Stomach (tissue), 9 donors: ENCODE results near the gene PHF11. TPM values are rescaled to one million over a fixed set of nuclear protein-coding genes. Genes with fewer than 3 reads are reported as not detected.

Experiments
- DNase-seq, 2 donors: peaks; one replicate each; pipeline versions ENCODE4 v3.0.0 to v3.0.0-alpha.2; 2013 to 2019
- H3K27ac ChIP-seq, 5 donors: fragments of 200-600 bp in 4 of 5; sonication (generic) in 4 of 5; one replicate each; pipeline ENCODE4 v1.5.1; 2013 to 2019; ENCODE audit warnings: mild to moderate bottlenecking in 1 of 5, moderate library complexity in 1 of 5
- H3K27me3 ChIP-seq, 3 donors: fragments of 200-600 bp; sonication (generic); one replicate each; pipeline ENCODE4 v1.5.1; 2017 to 2019; ENCODE audit warnings: mixed run types in 1 of 3
- H3K36me3 ChIP-seq, 4 donors: fragments of 200-600 bp; sonication (generic); 1 replicate in 3 of 4; 2 replicates in 1 of 4; pipeline ENCODE4 v1.5.1; 2016 to 2019
- H3K4me1 ChIP-seq, 4 donors: fragments of 200-600 bp; sonication (generic); one replicate each; pipeline ENCODE4 v1.5.1; 2016 to 2019
- H3K4me3 ChIP-seq, 4 donors: fragments of 200-600 bp; sonication (generic) in 3 of 4; one replicate each; pipeline ENCODE4 v1.5.1; 2016 to 2019; ENCODE audit warnings: mild to moderate bottlenecking in 1 of 4
- H3K9me3 ChIP-seq, 4 donors: fragments of 200-600 bp; sonication (generic); one replicate each; pipeline ENCODE4 v1.5.1; 2016 to 2019
- EP300 ChIP-seq: sonication (generic); formaldehyde crosslinking; IDR thresholded peaks from one replicate; pipeline ENCODE4 v1.6.1; 2017; ENCODE audit warnings: antibody characterized with exemption
- POLR2A ChIP-seq, 4 donors: fragments of 450-650 bp; IDR thresholded peaks; one replicate each; pipeline ENCODE4 v1.6.1; 2016; ENCODE audit warnings: antibody characterized with exemption in 4 of 4, control low read depth in 2 of 4, mild to moderate bottlenecking in 1 of 4, moderate library complexity in 1 of 4
- POLR2AphosphoS5 ChIP-seq, 3 donors: sonication (generic); formaldehyde crosslinking; IDR thresholded peaks; one replicate each; pipeline ENCODE4 v1.6.1; 2016; ENCODE audit warnings: antibody characterized with exemption in 3 of 3
- WGBS, 5 donors: extraction: QIAGEN DNeasy Blood & Tissue Kit in 3 of 5; methylation state at CpG; one replicate each; pipeline versions ENCODE4 v1.1.5 to v1.1.7; 2013 to 2018; 5-methylcytosine and 5-hydroxymethylcytosine counted together
- intact Hi-C: fragments of 100-400 bp; cut with DNase I; formaldehyde crosslinking; loops from one replicate; pipeline ENCODE4 v1.15.1; 2023; ENCODE audit warnings: low total_unique reads
- polyA plus RNA-seq, 3 donors: library from polyadenylated mRNA; stranded (reverse); fragments of 200-250 nt; gene quantifications; one replicate each; pipeline ENCODE4 v1.2.3, GENCODE V29; 2013
- total RNA-seq, 5 donors: library from RNA; depleted of rRNA; stranded (reverse); fragments of >200 nt; gene quantifications; one replicate each; pipeline versions ENCODE4 v1.1.0 to v1.2.3, GENCODE V29; 2014 to 2016
- TF ChIP-seq, protein P1 (sequence below), 7 experiments: fragments of 450-650 bp in 4 of 7; fragments of 200-600 bp in 3 of 7; sonication (generic) in 3 of 7; IDR thresholded peaks; one replicate each; pipeline ENCODE4 v1.5.1; 2016 to 2019; ENCODE audit warnings: antibody characterized with exemption in 7 of 7, control low read depth in 2 of 7, mild to moderate bottlenecking in 1 of 7
- donor health status: healthy with polysubstance abuse.
- donor health status: Bipolar disorder and iron deficiency.
- donor health status: healthy.

The PHF11 gene
- total and polyA plus RNA-seq, 8 donors, result 18.2 to 140 (median 52.1) TPM

DNA sequence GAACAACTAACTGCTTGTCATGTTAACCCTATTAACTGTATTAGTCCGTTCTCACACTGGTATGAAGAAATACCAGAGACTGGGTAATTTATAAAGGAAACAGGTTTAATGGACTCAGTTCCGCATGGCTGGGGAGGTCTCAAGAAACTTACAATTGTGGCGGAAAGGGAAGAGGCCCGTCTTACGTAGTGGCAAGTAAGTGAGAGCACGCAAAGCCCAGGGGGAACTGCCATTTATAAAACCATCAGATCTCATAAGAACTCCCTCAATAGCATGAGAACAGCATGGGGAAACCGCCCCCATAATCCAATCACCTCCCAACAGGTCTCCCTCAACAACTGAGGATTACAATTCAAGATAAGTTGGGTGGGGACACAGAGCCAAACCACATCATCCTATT lies 34.7 kb downstream of the PHF11 start:
- H3K4me3 ChIP-seq, result no peak overlapping the region
- 85 to 90% (median 86%) methylated on average over 7 of the region's 7 CpGs for WGBS, 5 donors
- H3K27me3 ChIP-seq, result no peaks in the 10 kb centered on the region
- intact Hi-C loops, result no loop called here
- H3K9me3 ChIP-seq, result no peaks in the 10 kb centered on the region
- peak in 1 of 2 donors; percentile 32 for DNase-seq
- no peak for TF ChIP-seq POLR2A (IDR thresholded peaks at IDR 0.05)
- TF ChIP-seq POLR2AphosphoS5 (IDR thresholded peaks at IDR 0.05), result no peak
- TF ChIP-seq EP300, result no peak
- TF ChIP-seq, protein P1, sequence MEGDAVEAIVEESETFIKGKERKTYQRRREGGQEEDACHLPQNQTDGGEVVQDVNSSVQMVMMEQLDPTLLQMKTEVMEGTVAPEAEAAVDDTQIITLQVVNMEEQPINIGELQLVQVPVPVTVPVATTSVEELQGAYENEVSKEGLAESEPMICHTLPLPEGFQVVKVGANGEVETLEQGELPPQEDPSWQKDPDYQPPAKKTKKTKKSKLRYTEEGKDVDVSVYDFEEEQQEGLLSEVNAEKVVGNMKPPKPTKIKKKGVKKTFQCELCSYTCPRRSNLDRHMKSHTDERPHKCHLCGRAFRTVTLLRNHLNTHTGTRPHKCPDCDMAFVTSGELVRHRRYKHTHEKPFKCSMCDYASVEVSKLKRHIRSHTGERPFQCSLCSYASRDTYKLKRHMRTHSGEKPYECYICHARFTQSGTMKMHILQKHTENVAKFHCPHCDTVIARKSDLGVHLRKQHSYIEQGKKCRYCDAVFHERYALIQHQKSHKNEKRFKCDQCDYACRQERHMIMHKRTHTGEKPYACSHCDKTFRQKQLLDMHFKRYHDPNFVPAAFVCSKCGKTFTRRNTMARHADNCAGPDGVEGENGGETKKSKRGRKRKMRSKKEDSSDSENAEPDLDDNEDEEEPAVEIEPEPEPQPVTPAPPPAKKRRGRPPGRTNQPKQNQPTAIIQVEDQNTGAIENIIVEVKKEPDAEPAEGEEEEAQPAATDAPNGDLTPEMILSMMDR (IDR thresholded peaks at IDR 0.05), result no peak
- no peaks in the 10 kb centered on the region for H3K4me1 ChIP-seq
- H3K36me3 ChIP-seq, result peaks cover 3 to 61% (median 58%) of the 10 kb centered on the region in 4 donors
- no peak overlapping the region for H3K27ac ChIP-seq

DNA sequence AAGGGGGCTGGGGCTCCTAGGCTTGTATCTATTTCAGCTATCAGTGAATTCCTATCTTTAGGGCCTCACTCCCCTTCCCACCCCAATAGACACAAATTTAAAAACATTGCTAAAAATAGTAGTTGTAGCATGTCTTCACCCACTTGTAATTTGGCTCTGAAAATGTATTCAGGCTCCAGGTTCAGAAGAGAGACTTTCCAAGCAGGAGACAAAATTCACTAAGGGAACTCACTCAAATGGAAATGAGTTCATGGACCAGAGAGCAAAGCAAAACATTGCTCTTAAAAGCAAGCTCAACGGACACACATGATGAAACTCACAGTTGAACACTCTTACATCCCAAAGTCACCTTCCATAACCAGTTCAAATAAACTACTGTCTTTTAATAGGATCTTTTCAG lies 36.8 kb downstream of the PHF11 start:
- no peak for TF ChIP-seq POLR2AphosphoS5 (IDR thresholded peaks at IDR 0.05)
- no peak for TF ChIP-seq EP300
- TF ChIP-seq, protein P1 (IDR thresholded peaks at IDR 0.05), result no peak
- TF ChIP-seq POLR2A (IDR thresholded peaks at IDR 0.05), result no peak
- Histone ChIP-seq H3K4me1 (no peaks in the 10 kb centered on the region), H3K4me3 (no peak overlapping the region), H3K27me3 (no peaks in the 10 kb centered on the region), H3K27ac (no peak overlapping the region), H3K9me3 (no peaks in the 10 kb centered on the region), H3K36me3 (peaks cover 3 to 44% (median 39%) of the 10 kb centered on the region in 4 donors)
- no peak for DNase-seq
- intact Hi-C loops, result no loop called here
- WGBS, 5 donors, result 81 to 94% (median 91%) methylated on average over 1 of the region's 1 CpG

DNA sequence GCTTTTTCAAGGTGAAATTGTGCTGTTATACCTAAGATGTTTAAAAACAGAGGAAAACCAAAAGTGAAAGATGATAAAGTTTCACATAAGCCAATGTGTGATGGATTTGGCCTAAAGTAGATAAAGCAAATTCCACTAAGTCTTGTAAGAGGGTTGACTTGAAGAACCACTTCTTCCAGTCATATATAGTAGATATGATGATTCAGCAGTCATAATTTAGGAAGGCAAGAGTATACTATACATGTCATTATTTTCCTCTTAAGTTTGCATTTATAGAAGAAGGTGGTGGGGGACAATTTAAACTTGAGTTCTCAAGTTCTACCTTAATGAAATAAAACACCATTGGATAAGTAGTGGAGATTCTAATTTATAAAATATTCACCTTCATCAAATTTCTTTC lies 37.3 kb downstream of the PHF11 start:
- no peak overlapping the region for H3K4me3 ChIP-seq
- no peaks in the 10 kb centered on the region for H3K27me3 ChIP-seq
- intact Hi-C loops, result no loop called here
- DNase-seq, result no peak
- H3K4me1 ChIP-seq, result no peaks in the 10 kb centered on the region
- H3K27ac ChIP-seq, result no peak overlapping the region
- TF ChIP-seq EP300, result no peak
- no peak for TF ChIP-seq POLR2AphosphoS5 (IDR thresholded peaks at IDR 0.05)
- no peak for TF ChIP-seq POLR2A (IDR thresholded peaks at IDR 0.05)
- TF ChIP-seq, protein P1 (IDR thresholded peaks at IDR 0.05), result no peak
- no peaks in the 10 kb centered on the region for H3K9me3 ChIP-seq
- H3K36me3 ChIP-seq, result peaks cover 3 to 44% (median 39%) of the 10 kb centered on the region in 4 donors

DNA sequence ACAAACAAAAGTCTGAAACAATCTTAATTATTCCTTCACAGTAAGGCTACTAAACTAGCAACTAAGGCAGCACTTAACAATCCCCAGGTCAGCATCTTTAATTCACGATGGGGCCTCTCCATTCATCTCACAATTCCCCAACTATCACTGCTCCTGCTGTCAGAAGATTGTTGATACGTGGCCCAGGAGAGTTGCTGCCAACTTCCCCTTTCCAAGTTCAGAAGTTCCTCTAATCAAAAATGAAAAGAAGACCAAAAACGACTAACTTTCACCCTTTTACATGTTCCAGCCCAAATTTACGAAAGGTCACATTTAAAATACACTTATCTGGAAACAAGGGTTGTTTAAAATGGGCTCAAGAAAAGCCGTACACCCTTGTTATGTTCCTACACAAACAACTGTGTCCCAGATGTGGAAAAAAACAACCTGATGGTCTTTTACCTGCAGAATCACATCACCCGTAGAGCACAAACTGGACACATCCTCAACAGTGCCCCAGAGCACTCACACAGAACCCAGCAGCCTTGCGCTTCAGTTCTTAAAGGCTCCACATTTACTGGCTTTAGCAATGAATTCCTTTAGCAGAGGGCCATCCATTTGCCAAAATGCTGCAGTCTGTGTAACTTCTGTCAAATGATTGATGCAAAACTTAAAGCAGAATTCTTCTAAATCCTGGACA lies 38.0 kb downstream of the PHF11 start:
- no peak for DNase-seq
- Histone ChIP-seq H3K4me1 (no peaks in the 10 kb centered on the region), H3K27ac (no peak overlapping the region), H3K9me3 (no peaks in the 10 kb centered on the region), H3K4me3 (no peak overlapping the region), H3K36me3 (peaks cover 3 to 42% (median 34%) of the 10 kb centered on the region in 4 donors), H3K27me3 (no peaks in the 10 kb centered on the region)
- TF ChIP-seq POLR2AphosphoS5 (IDR thresholded peaks at IDR 0.05), result no peak
- intact Hi-C loops, result no loop called here
- 73 to 82% (median 76%) methylated on average over 7 of the region's 7 CpGs for WGBS, 5 donors

DNA sequence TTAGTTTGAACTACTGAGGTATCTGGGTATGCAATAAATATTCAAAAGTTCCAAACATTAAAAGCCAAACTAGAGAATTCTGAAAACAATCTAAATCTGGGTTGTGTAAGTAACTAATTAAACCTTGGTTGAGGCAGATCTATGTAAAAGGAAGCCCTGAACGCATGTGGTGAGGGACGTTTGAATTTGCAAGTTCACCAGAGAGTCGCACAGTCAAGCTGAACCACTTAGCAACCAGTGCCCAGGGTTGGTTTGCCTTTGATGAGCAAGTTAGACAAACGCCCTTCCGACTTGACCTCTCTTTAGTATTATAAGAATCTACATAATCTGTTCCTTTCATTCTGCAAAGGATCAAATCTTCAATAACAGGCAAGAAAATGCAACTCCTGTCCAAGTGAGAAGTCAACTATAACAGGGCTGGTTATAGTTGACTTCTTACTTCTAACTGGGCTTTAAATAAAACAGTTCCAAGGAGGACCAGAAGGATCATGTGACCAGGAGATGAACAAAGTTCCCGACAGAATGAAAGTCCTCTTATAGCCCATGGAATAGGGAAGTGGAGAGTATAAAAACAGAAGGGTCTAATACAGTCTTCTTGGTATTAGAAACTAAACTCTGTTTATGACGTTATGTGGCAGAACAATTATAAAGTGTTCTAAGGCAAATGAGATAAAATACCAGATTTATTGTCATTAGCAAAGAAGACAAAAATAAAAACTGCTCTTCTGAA lies 40.6 kb downstream of the PHF11 start:
- H3K27me3 ChIP-seq, result no peaks in the 10 kb centered on the region
- H3K27ac ChIP-seq, result no peak overlapping the region
- peaks cover 18 to 56% (median 35%) of the 10 kb centered on the region in 4 donors for H3K36me3 ChIP-seq
- no peak overlapping the region for H3K4me3 ChIP-seq
- 68 to 80% (median 76%) methylated on average over 7 of the region's 7 CpGs for WGBS, 5 donors
- H3K4me1 ChIP-seq, result no peaks in the 10 kb centered on the region
- no peak for DNase-seq
- TF ChIP-seq POLR2AphosphoS5 (IDR thresholded peaks at IDR 0.05), result no peak
- TF ChIP-seq, protein P1 (IDR thresholded peaks at IDR 0.05), result no peak
- H3K9me3 ChIP-seq, result no peaks in the 10 kb centered on the region
- intact Hi-C loops, result no loop called here
